HepG2 (cell line): ENCODE measurements around the gene SHF. TPM values are rescaled to one million over a fixed set of nuclear protein-coding genes. Genes with fewer than 3 reads are reported as not detected.

Experiments used
- ARID3A ChIP-seq: IDR thresholded peaks from 2 replicates; pipeline ENCODE4 v1.6.1; 2012; ENCODE audit warnings: low read depth, low read length, improper control_type of control experiment
- DPF2 ChIP-seq: sonication (generic); formaldehyde crosslinking; IDR thresholded peaks from 2 replicates; pipeline ENCODE4 v1.4.0; 2020; ENCODE audit warnings: mild to moderate bottlenecking, low read depth, missing genetic modification reagents, borderline replicate concordance
- GLI4 ChIP-seq: sonication (generic); formaldehyde crosslinking; IDR thresholded peaks from 2 replicates; pipeline ENCODE4 v1.5.1; 2020; ENCODE audit warnings: missing genetic modification reagents, mild to moderate bottlenecking, moderate library complexity, borderline replicate concordance
- GPBP1L1 ChIP-seq: sonication (generic); formaldehyde crosslinking; IDR thresholded peaks from 2 replicates; pipeline ENCODE4 v1.5.0; 2020; ENCODE audit warnings: mild to moderate bottlenecking, missing genetic modification reagents
- HOXA3 ChIP-seq: sonication (generic); formaldehyde crosslinking; IDR thresholded peaks from 2 replicates; pipeline ENCODE4 v1.5.0; 2020; ENCODE audit warnings: missing genetic modification reagents
- IRF9 ChIP-seq: sonication (generic); formaldehyde crosslinking; IDR thresholded peaks from 2 replicates; pipeline ENCODE4 v1.8.0; 2022; ENCODE audit warnings: missing genetic modification reagents, mild to moderate bottlenecking, borderline replicate concordance
- KLF6 ChIP-seq: IDR thresholded peaks from 2 replicates; pipeline ENCODE4 v1.8.0; 2016; ENCODE audit warnings: missing biosample characterization, missing genetic modification reagents
- NKX3-1 ChIP-seq: sonication (generic); formaldehyde crosslinking; IDR thresholded peaks from 2 replicates; pipeline ENCODE4 v1.5.0; 2020; ENCODE audit warnings: missing genetic modification reagents
- PCBP1 ChIP-seq: fragments of 200-400 bp; formaldehyde crosslinking; IDR thresholded peaks from 2 replicates; pipeline ENCODE4 v1.6.1; 2017; ENCODE audit warnings: mild to moderate bottlenecking, low read depth, low read length, borderline replicate concordance
- PHF21A ChIP-seq: sonication (generic); formaldehyde crosslinking; IDR thresholded peaks from 2 replicates; pipeline ENCODE4 v1.5.0; 2020; ENCODE audit warnings: mild to moderate bottlenecking, missing genetic modification reagents
- RAD21 ChIP-seq: fragments of 450-650 bp; formaldehyde crosslinking; IDR thresholded peaks from 2 replicates; pipeline ENCODE4 v1.5.0; 2020; ENCODE audit warnings: mild to moderate bottlenecking
- RAD51 ChIP-seq: fragments of 450-650 bp; IDR thresholded peaks from 2 replicates; pipeline ENCODE4 v1.6.1; 2016; ENCODE audit warnings: borderline replicate concordance
- REXO4 ChIP-seq: sonication (generic); formaldehyde crosslinking; IDR thresholded peaks from 2 replicates; pipeline ENCODE4 v1.8.0; 2022; ENCODE audit warnings: missing genetic modification reagents, mild to moderate bottlenecking, borderline replicate concordance
- SIN3A ChIP-seq: IDR thresholded peaks from 2 replicates; pipeline ENCODE4 v1.6.1; 2011; ENCODE audit warnings: low read depth, mild to moderate bottlenecking, control low read depth, low read length, borderline replicate concordance
- SYNCRIP ChIP-seq: fragments of 200-400 bp; formaldehyde crosslinking; IDR thresholded peaks from 2 replicates; pipeline ENCODE4 v1.6.1; 2018; ENCODE audit warnings: mild to moderate bottlenecking, low read depth, low read length; ENCODE audit not compliant: insufficient read depth
- TFAP4 ChIP-seq: sonication (generic); IDR thresholded peaks from 2 replicates; pipeline ENCODE4 v1.6.1; 2016; ENCODE audit warnings: low read depth, borderline replicate concordance
- ZFP36L1 ChIP-seq: sonication (generic); formaldehyde crosslinking; IDR thresholded peaks from 2 replicates; pipeline ENCODE4 v1.8.0; 2022; ENCODE audit warnings: mild to moderate bottlenecking, missing genetic modification reagents, moderate library complexity
- ZNF263 ChIP-seq: sonication (generic); formaldehyde crosslinking; IDR thresholded peaks from 2 replicates; pipeline ENCODE4 v1.4.0; 2020; ENCODE audit warnings: missing genetic modification reagents
- ZNF280D ChIP-seq: sonication (generic); formaldehyde crosslinking; IDR thresholded peaks from 2 replicates; pipeline ENCODE4 v1.5.1; 2020; ENCODE audit warnings: mild to moderate bottlenecking, missing genetic modification reagents
- ZNF570 ChIP-seq: sonication (generic); formaldehyde crosslinking; IDR thresholded peaks from 2 replicates; pipeline ENCODE4 v1.4.0; 2020; ENCODE audit warnings: mild to moderate bottlenecking, missing genetic modification reagents, borderline replicate concordance
- ZNF660 ChIP-seq: sonication (generic); formaldehyde crosslinking; IDR thresholded peaks from 2 replicates; pipeline ENCODE4 v1.5.1; 2020; ENCODE audit warnings: mild to moderate bottlenecking, low read depth, missing genetic modification reagents, borderline replicate concordance
- ZNF772 ChIP-seq: sonication (generic); formaldehyde crosslinking; IDR thresholded peaks from 2 replicates; pipeline ENCODE4 v1.5.0; 2020; ENCODE audit warnings: mild to moderate bottlenecking, missing genetic modification reagents
- polyA plus RNA-seq, 8 experiments: library from polyadenylated mRNA; depleted of rRNA in 3 of 8; stranded (reverse) in 7 of 8; unstranded in 1 of 8; fragments of >200 nt; fragmentation: Illumina TruSeq in 4 of 8; extraction: Trizol in 4 of 8; gene quantifications; 2 replicates each; pipeline versions ENCODE4 v1.2.1 to v1.2.3, GENCODE V29; 2011 to 2016; ENCODE audit warnings: low read depth in 4 of 8, missing spikeins in 1 of 8, mixed read lengths in 1 of 8; ENCODE audit not compliant: insufficient read depth in 1 of 8
- total RNA-seq, 5 experiments: library from RNA; depleted of rRNA; stranded (reverse); fragments of >200 nt; fragmentation: Illumina TruSeq; extraction: Trizol; gene quantifications; 2 replicates each; pipeline ENCODE4 v1.2.3, GENCODE V29; 2016; ENCODE audit warnings: low read depth in 1 of 5

The SHF gene
- total and polyA plus RNA-seq, 2 of the 13 experiments (the other 11 are each of a cell fraction or from before 2014, with no cell fraction given): 20.9 to 25.5 TPM

GRCh38 chr15:45162771-45163507 is 24.8 kb downstream of the SHF start (continued):
- no peak for TF ChIP-seq ZNF280D (CRISPR knock-in tag)
- TF ChIP-seq SIN3A: no peak
- no peak for TF ChIP-seq ZFP36L1 (CRISPR knock-in tag)
- TF ChIP-seq ZNF772: 0 out of 2 replicates have a peak, but pooled peaks have one; percentile 54
- no peak for TF ChIP-seq PHF21A (CRISPR knock-in tag)
- TF ChIP-seq IRF9 (CRISPR knock-in tag): no peak
- TF ChIP-seq DPF2 (CRISPR knock-in tag): no peak
- no peak for TF ChIP-seq TFAP4
- no peak for TF ChIP-seq NKX3-1 (CRISPR knock-in tag)
- TF ChIP-seq ZNF660: no peak
- TF ChIP-seq HOXA3 (CRISPR knock-in tag): peak; percentile 37; the same call in 1 of the 2 replicates
- TF ChIP-seq GPBP1L1 (CRISPR knock-in tag): no peak
- TF ChIP-seq RAD51: no peak
- TF ChIP-seq ARID3A: no peak
- no peak for TF ChIP-seq ZNF570
- no peak for TF ChIP-seq REXO4
- 0 out of 2 replicates have a peak, but pooled peaks have one; percentile 31 for TF ChIP-seq KLF6 (CRISPR knock-in tag)
- TF ChIP-seq PCBP1: 0 out of 2 replicates have a peak, but pooled peaks have one; percentile 47
- no peak for TF ChIP-seq GLI4
- TF ChIP-seq RAD21 (CRISPR knock-in tag): peak; percentile 96
- no peak for TF ChIP-seq ZNF263 (CRISPR knock-in tag)
- TF ChIP-seq SYNCRIP: no peak
